ENCODE data around the gene GIGYF2. TPM values are rescaled to one million over a fixed set of nuclear protein-coding genes. Genes with fewer than 3 reads are reported as not detected.

GIGYF2 gene
- total RNA-seq, 1 donor from 2014 or later, result 59.9 TPM

GRCh38 chr2:232866104-232866503, 169.0 kb downstream of the GIGYF2 start:
- DNase-seq, result no peak
- TF ChIP-seq CTCF (IDR thresholded peaks at IDR 0.05; ENCODE audit: borderline replicate concordance), result no peak
- Histone ChIP-seq H3K27ac (replicated peaks) (no peak overlapping the region), H3K9me3 (replicated peaks) (no peaks in the 10 kb centered on the region), H3K36me3 (peaks cover 8% of the 10 kb centered on the region), H3K4me1 (no peaks in the 10 kb centered on the region), H3K27me3 (ENCODE audit: low read depth) (no peaks in the 10 kb centered on the region), H3K4me3 (no peak overlapping the region)
- intact Hi-C loops (cut with micrococcal nuclease), result no loop called here

- H3K9me3 ChIP-seq (replicated peaks), result no peaks in the 10 kb centered on the region
- intact Hi-C loops (cut with micrococcal nuclease), result no loop called here
- DNase-seq, result no peak
- no peak overlapping the region for H3K27ac ChIP-seq (replicated peaks)
- TF ChIP-seq CTCF (IDR thresholded peaks at IDR 0.05; ENCODE audit: borderline replicate concordance), result no peak
- H3K4me1 ChIP-seq, result no peaks in the 10 kb centered on the region
- peaks cover 1% of the 10 kb centered on the region for H3K27me3 ChIP-seq (ENCODE audit: low read depth)
- H3K4me3 ChIP-seq, result no peak overlapping the region
- no peaks in the 10 kb centered on the region for H3K36me3 ChIP-seq
These were observed 172.2 kb downstream of the GIGYF2 start for GRCh38 chr2:232869138-232870017.

GRCh38 chr2:232870018-232870765, 173.1 kb downstream of the GIGYF2 start, which contains the start of gene SNORC:
SNORC (plus strand) TSS chr2:232870264; CDS start chr2:232870342, 78 bp downstream.
- no peaks in the 10 kb centered on the region for H3K4me1 ChIP-seq
- no peak for TF ChIP-seq CTCF (IDR thresholded peaks at IDR 0.05; ENCODE audit: borderline replicate concordance)
- H3K27me3 ChIP-seq (ENCODE audit: low read depth), result peaks cover 9% of the 10 kb centered on the region
- no peaks in the 10 kb centered on the region for H3K36me3 ChIP-seq
- H3K27ac ChIP-seq (replicated peaks), result no peak within 1 kb of the TSS
- no peak within 1 kb of the TSS for H3K4me3 ChIP-seq
- no peaks in the 10 kb centered on the region for H3K9me3 ChIP-seq (replicated peaks)
- intact Hi-C loops (cut with micrococcal nuclease), result no loop called here
- no peak for DNase-seq

- H3K4me3 ChIP-seq, result no peak overlapping the region
- peaks cover 3% of the 10 kb centered on the region for H3K4me1 ChIP-seq
These were observed 173.7 kb downstream of the GIGYF2 start for GRCh38 chr2:232870766-232871371.

More at GRCh38 chr2:232870766-232871371, 173.7 kb downstream of the GIGYF2 start:
- TF ChIP-seq CTCF (IDR thresholded peaks at IDR 0.05; ENCODE audit: borderline replicate concordance), result no peak
- Histone ChIP-seq H3K27ac (replicated peaks) (no peak overlapping the region), H3K36me3 (no peaks in the 10 kb centered on the region), H3K9me3 (replicated peaks) (no peaks in the 10 kb centered on the region), H3K27me3 (ENCODE audit: low read depth) (peaks cover 16% of the 10 kb centered on the region)
- DNase-seq, result no peak
- intact Hi-C loops (cut with micrococcal nuclease), result no loop called here
